ENCODE measurements around the gene SPECC1L. TPM values are rescaled to one million over a fixed set of nuclear protein-coding genes. Genes with fewer than 3 reads are reported as not detected.

Gene SPECC1L
- total RNA-seq, 1 donor from 2014 or later = 65.7 TPM

DNA sequence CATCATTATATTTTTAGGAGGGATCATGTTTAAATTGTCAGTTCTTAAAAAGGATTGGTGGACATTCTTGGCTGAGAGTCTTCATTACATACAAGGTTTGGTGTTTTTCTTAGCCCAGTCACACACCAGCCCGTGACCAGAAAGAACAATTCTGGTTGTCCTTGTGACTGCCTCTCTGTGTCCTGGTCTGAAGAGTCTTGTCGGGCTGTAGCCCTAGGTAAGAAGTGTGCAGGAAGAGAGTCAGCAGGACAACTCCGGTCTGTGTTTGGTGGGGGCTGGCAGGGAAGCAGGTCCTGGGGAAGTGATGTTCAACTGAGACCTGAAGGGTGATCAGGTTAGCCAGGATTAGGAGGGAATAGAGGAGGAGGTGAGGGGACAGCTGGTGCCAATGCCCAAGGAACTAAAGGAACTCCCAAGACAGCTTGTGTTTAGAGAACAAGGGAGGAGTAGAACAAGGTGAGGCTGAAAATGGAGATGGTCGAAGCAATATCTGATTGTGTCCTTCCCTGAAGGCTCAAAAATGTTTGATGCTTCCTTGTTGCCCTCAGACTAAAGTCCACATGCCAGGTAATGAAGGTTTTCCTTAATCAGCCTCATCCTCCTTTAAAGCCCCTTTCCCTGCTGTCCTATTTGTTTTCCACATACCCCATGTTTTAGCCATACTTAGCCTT, 91.5 kb downstream of the SPECC1L start:
- no peak for DNase-seq (ENCODE audit: low spot score)

DNA sequence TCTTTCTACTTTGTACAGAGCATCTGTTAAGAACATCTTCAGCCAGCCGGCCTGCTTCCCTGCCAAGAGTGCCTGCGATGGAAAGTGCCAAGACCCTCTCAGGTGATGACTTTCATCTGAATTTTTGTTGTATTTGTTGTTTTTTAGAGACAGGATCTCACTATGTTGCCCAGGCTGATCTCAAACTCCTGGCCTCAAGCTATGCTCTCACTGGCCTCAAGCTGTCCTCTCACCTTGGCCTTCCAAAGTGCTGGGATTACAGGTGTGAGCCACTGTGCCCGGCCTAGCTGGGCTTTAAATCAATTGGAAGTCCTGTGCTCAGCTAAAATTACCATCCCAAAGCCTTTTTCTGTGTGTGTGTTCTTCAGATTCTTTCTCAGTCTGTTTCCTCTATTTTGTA, 92.6 kb downstream of the SPECC1L start:
- no peak for DNase-seq (ENCODE audit: low spot score)

- DNase-seq (ENCODE audit: low spot score) = no peak
These were observed 96.1 kb downstream of the SPECC1L start for GRCh38 chr22:24366701-24367100.

GRCh38 chr22:24367841-24368240, 97.2 kb downstream of the SPECC1L start:
- DNase-seq (ENCODE audit: low spot score) = no peak

GRCh38 chr22:24370401-24370800, 99.8 kb downstream of the SPECC1L start:
- DNase-seq (ENCODE audit: low spot score) = no peak

- DNase-seq (ENCODE audit: low spot score) = no peak
These were observed 105.4 kb downstream of the SPECC1L start for GRCh38 chr22:24376002-24376401.

- no peak for DNase-seq (ENCODE audit: low spot score)
These were observed 106.0 kb downstream of the SPECC1L start for GRCh38 chr22:24376586-24376985.

GRCh38 chr22:24379536-24379935, 108.9 kb downstream of the SPECC1L start:
- no peak for DNase-seq (ENCODE audit: low spot score)

- DNase-seq (ENCODE audit: low spot score) = no peak
These were observed 109.7 kb downstream of the SPECC1L start for GRCh38 chr22:24380220-24380904.

DNA sequence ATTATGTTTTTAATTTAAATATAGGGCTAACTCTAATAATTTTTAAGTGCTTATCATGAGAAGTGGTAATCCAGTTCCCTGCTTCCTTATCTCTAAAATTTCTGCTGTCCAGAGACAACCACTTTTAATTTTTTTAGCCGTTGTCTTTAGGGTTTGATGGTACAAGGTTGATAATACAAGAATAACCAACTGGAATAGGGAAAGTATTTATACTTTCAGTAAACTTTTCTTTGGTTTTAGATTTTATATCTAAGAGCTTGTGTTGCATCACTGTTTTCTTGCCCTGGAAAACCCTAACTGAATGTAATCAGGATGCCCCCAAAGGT, 110.2 kb downstream of the SPECC1L start:
- no peak for DNase-seq (ENCODE audit: low spot score)

- DNase-seq (ENCODE audit: low spot score) = no peak
These were observed 112.4 kb downstream of the SPECC1L start for GRCh38 chr22:24383061-24383460.

- no peak for DNase-seq (ENCODE audit: low spot score)
These were observed 113.5 kb downstream of the SPECC1L start for GRCh38 chr22:24384131-24384530.

GRCh38 chr22:24386937-24387471, 116.4 kb downstream of the SPECC1L start:
- DNase-seq (ENCODE audit: low spot score) = no peak

GRCh38 chr22:24389680-24390079, 119.0 kb downstream of the SPECC1L start:
- no peak for DNase-seq (ENCODE audit: low spot score)

DNA sequence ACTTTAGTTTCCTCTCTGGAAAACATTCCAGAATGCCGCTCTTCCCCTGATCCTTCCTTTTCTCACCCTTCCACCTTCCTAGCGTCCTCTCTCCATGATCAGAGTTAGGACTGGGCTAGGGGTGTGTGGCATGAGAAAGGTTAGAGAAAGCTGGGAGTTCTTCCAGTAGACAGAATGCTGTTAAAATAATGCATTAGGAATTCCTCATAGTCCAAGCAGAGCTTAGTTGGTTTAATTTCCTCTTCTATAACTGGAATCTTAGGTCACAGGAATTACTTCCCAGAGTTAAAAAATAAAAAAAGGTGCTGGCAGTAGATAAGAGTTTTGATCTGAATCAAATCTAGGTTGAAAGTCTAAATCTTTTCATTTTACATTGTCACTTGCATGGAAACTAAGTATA, 119.5 kb downstream of the SPECC1L start:
- DNase-seq (ENCODE audit: low spot score) = no peak

- no peak for DNase-seq (ENCODE audit: low spot score)
These were observed 119.9 kb downstream of the SPECC1L start for GRCh38 chr22:24390576-24390975.

GRCh38 chr22:24391836-24392217, 121.2 kb downstream of the SPECC1L start:
- no peak for DNase-seq (ENCODE audit: low spot score)

GRCh38 chr22:24392218-24392931, 121.7 kb downstream of the SPECC1L start:
- DNase-seq (ENCODE audit: low spot score) = no peak

DNA sequence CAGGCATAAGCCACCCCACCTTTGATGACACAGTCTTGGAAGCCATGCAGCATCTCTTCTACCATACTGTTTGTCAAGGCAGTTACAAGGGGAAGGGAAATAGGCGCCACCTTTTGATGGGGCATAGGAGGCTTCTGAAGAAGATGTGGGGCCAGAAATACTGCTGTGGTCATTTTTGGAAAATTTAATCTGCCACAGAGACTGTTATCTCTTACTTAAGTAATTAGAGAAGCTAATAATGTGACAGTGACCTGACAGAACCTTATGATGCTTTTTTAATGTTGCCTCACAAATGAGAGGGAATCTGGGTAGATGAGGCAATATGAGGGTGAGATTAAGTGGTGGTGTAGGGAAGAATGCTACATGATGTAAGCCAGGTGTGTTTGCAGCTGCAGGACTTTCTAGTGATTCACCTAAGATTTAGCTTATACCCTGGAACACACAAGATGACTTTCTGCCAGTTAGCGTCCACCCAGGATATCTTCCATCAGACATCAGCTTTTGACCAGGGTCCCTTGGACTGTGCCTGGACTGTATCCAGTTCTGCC, 122.5 kb downstream of the SPECC1L start:
- no peak for DNase-seq (ENCODE audit: low spot score)

GRCh38 chr22:24393848-24394247, 123.2 kb downstream of the SPECC1L start:
- DNase-seq (ENCODE audit: low spot score) = no peak

GRCh38 chr22:24394254-24394653, 123.6 kb downstream of the SPECC1L start:
- DNase-seq (ENCODE audit: low spot score) = no peak

DNA sequence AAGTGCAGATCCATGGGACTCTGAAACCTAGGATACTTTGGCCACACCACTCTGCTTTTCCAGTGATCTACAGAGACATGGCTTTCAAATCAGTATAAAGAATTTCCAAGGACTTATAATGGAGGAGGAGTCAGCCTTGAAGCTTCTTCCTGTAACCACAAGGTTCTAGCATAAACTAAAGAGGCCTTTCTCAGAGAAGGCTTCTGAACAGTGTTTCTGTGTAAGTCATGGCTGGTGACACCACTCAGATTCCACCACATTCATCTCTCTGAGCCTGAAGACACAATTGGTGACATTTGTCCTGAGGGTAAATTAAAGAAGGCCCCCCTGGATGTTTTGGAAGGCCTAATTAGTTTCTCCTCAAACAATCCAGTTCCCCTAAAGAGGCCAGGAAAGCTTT, 127.8 kb downstream of the SPECC1L start:
- DNase-seq (ENCODE audit: low spot score) = no peak

Measured in mucosa of gallbladder (tissue), 1 donor.